BLaER1 treated with 17β-estradiol and CSF1 and Interleukin-3, amounts not matched to agents 10 nM and 100 nM (cell line): ENCODE measurements around the gene VPS18.

ENCODE experiments used
- H3K27ac ChIP-seq, 11 experiments: shearing (Covaris generic); formaldehyde crosslinking; 2 replicates each; pipeline ENCODE4 v1.8.1; 2022
- H3K27me3 ChIP-seq, 11 experiments: shearing (Covaris generic); formaldehyde crosslinking; 2 replicates each; pipeline ENCODE4 v1.8.1; 2022
- H3K36me3 ChIP-seq, 11 experiments: shearing (Covaris generic); formaldehyde crosslinking; 2 replicates each; pipeline ENCODE4 v1.8.1; 2022
- H3K4me1 ChIP-seq, 10 experiments: shearing (Covaris generic); formaldehyde crosslinking; 2 replicates each; pipeline ENCODE4 v1.8.1; 2022
- H3K4me2 ChIP-seq, 11 experiments: shearing (Covaris generic); formaldehyde crosslinking; 2 replicates each; pipeline ENCODE4 v1.8.1; 2022
- H3K4me3 ChIP-seq, 10 experiments: shearing (Covaris generic); formaldehyde crosslinking; 2 replicates each; pipeline ENCODE4 v1.8.1; 2022
- H3K9ac ChIP-seq, 11 experiments: shearing (Covaris generic); formaldehyde crosslinking; 2 replicates each; pipeline ENCODE4 v1.8.1; 2022
- H3K9me3 ChIP-seq, 11 experiments: shearing (Covaris generic); formaldehyde crosslinking; replicated peaks in 1 of 11; 2 replicates each; pipeline ENCODE4 v1.8.1; 2022
- H4K20me1 ChIP-seq, 11 experiments: shearing (Covaris generic); formaldehyde crosslinking; 2 replicates each; pipeline ENCODE4 v1.8.1; 2022
- Cebpa-rat ChIP-seq, 11 experiments: shearing (Covaris generic); IDR thresholded peaks; 2 replicates each; pipeline ENCODE4 v1.8.1; 2022

VPS18 gene

DNA sequence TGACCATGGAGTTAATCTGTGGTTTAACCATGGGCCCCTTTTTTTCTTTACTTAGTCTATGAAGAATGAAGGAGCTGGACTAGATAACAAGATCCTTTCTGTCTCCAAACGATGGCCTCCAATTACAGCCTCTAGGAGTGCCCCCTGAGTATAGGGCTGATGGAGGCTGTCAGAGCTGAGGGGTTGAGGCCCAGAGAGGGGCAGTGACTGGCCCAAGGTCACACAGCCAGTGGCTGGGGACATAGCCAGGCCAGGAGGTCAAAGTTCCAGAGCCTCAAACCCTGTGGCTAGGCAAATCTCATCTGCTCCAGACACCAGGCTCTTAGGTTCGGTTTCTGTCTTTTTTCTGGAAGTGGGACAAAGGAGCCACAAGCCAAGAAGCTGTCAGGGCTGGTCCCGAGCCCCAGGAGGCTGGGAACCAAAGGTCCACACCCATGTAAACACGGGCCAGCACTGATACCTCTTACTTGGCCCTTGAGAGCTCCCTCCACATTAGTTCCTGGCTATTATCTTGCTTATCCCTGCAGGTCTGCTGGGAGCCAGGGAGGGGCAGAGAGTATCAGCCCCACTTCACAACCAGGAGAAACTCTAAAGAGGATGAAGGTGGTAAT, 30.5 kb upstream of the VPS18 start:
- Histone ChIP-seq H3K4me1 (peaks cover 0 to 52% (median 35%) of the 10 kb centered on the region in 10 experiments; a peak in 17 of 20 replicates), H4K20me1 (no peaks in the 10 kb centered on the region), H3K27me3 (no peaks in the 10 kb centered on the region), H3K36me3 (peaks cover 0 to 2% (median 0%) of the 10 kb centered on the region in 11 experiments; a peak in 5 of 22 replicates), H3K4me2 (no peak overlapping the region), H3K27ac (no peak overlapping the region), H3K9ac (no peak overlapping the region), H3K9me3 (no peaks in the 10 kb centered on the region), H3K4me3 (no peak overlapping the region)
- TF ChIP-seq Cebpa-rat (IDR thresholded peaks at IDR 0.05) = no peak

DNA sequence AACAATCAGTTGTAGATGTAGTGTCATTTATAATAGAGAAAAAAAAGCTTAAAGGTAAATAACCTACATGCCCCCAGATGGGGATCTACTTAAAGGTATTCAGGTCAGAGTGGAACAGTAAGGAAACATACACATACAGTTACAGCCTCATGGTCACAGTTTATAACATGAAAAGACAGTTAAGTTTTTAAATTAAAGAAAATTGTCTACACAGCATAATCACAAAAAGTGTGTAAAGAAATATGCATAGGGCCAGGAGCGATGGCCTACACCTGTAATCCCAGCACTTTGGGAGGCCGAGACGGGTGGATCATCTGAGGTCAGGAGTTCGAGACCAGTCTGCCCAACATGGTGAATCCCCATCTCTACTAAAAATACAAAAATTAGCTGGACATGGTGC, 27.1 kb upstream of the VPS18 start:
- no peaks in the 10 kb centered on the region for H3K9me3 ChIP-seq
- H3K4me2 ChIP-seq = no peak overlapping the region
- no peak overlapping the region for H3K9ac ChIP-seq
- H4K20me1 ChIP-seq = no peaks in the 10 kb centered on the region
- TF ChIP-seq Cebpa-rat (IDR thresholded peaks at IDR 0.05) = no peak
- no peaks in the 10 kb centered on the region for H3K27me3 ChIP-seq
- no peak overlapping the region for H3K27ac ChIP-seq
- H3K4me3 ChIP-seq = no peak overlapping the region
- peaks cover 9 to 37% (median 21%) of the 10 kb centered on the region in 10 experiments for H3K4me1 ChIP-seq
- H3K36me3 ChIP-seq = no peaks in the 10 kb centered on the region

- 0 out of 22 replicates have a peak, but pooled peaks cover 0 to 4% (median 0%) of the 10 kb centered on the region in 11 experiments for H3K27me3 ChIP-seq
- TF ChIP-seq Cebpa-rat (IDR thresholded peaks at IDR 0.05) = no peak
- peaks cover 0 to 10% (median 0%) of the 10 kb centered on the region in 11 experiments; a peak in 1 of 22 replicates for H4K20me1 ChIP-seq
- H3K9ac ChIP-seq = no peak overlapping the region
- H3K27ac ChIP-seq = no peak overlapping the region
- H3K4me2 ChIP-seq = no peak overlapping the region
- H3K9me3 ChIP-seq = no peaks in the 10 kb centered on the region
- H3K36me3 ChIP-seq = no peaks in the 10 kb centered on the region
- no peak overlapping the region for H3K4me3 ChIP-seq
- H3K4me1 ChIP-seq = peaks cover 24 to 55% (median 40%) of the 10 kb centered on the region in 10 experiments
Observed at GRCh38 chr15:40869686-40870085, 24.6 kb upstream of the VPS18 start.

- Histone ChIP-seq H3K4me3 (no peak overlapping the region), H3K36me3 (no peaks in the 10 kb centered on the region), H3K9me3 (no peaks in the 10 kb centered on the region), H3K27ac (no peak overlapping the region), H3K4me1 (peaks cover 20 to 49% (median 40%) of the 10 kb centered on the region in 10 experiments), H3K27me3 (0 out of 22 replicates have a peak, but pooled peaks cover 0 to 4% (median 0%) of the 10 kb centered on the region in 11 experiments), H3K4me2 (0 out of 22 replicates have a peak overlapping the region, but pooled peaks of 2 of the 11 experiments have one; percentile 72 to 91), H3K9ac (no peak overlapping the region), H4K20me1 (peaks cover 0 to 10% (median 0%) of the 10 kb centered on the region in 11 experiments; a peak in 1 of 22 replicates)
- TF ChIP-seq Cebpa-rat (IDR thresholded peaks at IDR 0.05) = no peak
Observed at GRCh38 chr15:40870716-40871115, 23.5 kb upstream of the VPS18 start.

DNA sequence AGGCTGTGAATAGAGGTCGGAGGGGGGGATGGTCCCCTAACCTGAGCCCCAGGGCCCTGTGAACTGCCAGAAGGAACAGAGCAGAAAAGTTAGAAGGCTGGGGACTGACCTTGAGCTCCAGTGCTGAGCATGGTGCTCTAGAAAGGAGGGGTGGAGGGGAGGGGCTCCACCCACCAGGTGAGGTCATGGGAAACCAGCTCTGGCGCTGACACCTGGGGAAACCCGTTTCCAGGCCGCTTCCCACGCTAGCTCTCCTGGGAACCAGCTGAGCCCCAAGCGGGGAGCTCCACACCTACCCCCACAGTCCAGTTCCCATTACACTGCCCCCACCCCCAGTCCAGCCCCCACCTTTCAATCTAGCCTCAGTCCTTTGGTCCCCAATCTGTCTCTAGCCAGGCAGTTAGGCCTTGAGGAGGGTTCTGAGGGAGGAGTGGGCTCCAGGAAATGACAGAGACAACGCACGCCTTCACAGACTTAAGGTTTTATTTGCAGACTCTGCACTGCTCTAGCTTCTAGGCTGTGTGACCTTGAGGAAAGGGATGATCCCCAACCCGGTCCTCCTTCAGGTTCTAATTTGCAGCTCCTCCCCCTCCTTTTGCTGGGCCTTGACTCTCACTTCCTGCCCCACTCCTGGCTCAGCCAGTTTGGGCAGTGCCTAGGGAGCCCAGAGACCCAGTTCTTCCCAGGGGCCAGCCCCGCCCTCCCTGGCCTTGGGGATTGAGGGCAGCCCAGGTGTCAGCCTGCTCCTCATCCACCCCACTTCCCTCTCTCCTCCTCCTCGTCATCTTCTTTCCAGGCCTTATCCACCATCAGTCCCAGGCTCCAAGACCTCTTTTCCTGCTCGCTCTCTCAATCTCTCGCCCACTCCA, 22.3 kb upstream of the VPS18 start:
- Histone ChIP-seq H4K20me1 (peaks cover 0 to 10% (median 0%) of the 10 kb centered on the region in 11 experiments; a peak in 1 of 22 replicates), H3K9ac (0 out of 22 replicates have a peak overlapping the region, but pooled peaks of 1 of the 11 experiments have one; percentile 1), H3K4me2 (peak overlapping the region; percentile 16 to 96 (median 86)), H3K9me3 (no peaks in the 10 kb centered on the region), H3K27me3 (0 out of 22 replicates have a peak, but pooled peaks cover 0 to 4% (median 0%) of the 10 kb centered on the region in 11 experiments), H3K4me3 (no peak overlapping the region), H3K4me1 (peaks cover 15 to 57% (median 44%) of the 10 kb centered on the region in 10 experiments), H3K36me3 (no peaks in the 10 kb centered on the region), H3K27ac (no peak overlapping the region)
- no peak for TF ChIP-seq Cebpa-rat (IDR thresholded peaks at IDR 0.05)

GRCh38 chr15:40872791-40873693, 21.2 kb upstream of the VPS18 start:
- H3K9me3 ChIP-seq = no peaks in the 10 kb centered on the region
- no peak overlapping the region for H3K27ac ChIP-seq
- peak overlapping the region; percentile 58 to 72 (median 66) for H3K4me3 ChIP-seq

GRCh38 chr15:40873694-40874561, 20.3 kb upstream of the VPS18 start, which contains the start of gene RHOV:
TSS of gene RHOV (minus strand) at chr15:40874234. CDS start at chr15:40874139, 95 bp downstream.
- Histone ChIP-seq H3K4me1 (peaks cover 15 to 57% (median 44%) of the 10 kb centered on the region in 10 experiments), H3K4me2 (peak within 1 kb of the TSS; percentile 79 to 96 (median 89)), H3K27ac (peak within 1 kb of the TSS in 8 of 11 experiments; percentile 10 to 61 (median 48); a peak in 11 of 22 replicates), H3K9ac (peak within 1 kb of the TSS; percentile 7 to 79 (median 67); a peak in 21 of 22 replicates), H3K9me3 (no peaks in the 10 kb centered on the region), H3K27me3 (0 out of 22 replicates have a peak, but pooled peaks cover 0 to 4% (median 0%) of the 10 kb centered on the region in 11 experiments), H4K20me1 (peaks cover 0 to 10% (median 0%) of the 10 kb centered on the region in 11 experiments; a peak in 1 of 22 replicates), H3K36me3 (no peaks in the 10 kb centered on the region), H3K4me3 (peak within 1 kb of the TSS; percentile 58 to 72 (median 66))
- no peak for TF ChIP-seq Cebpa-rat (IDR thresholded peaks at IDR 0.05)

More at GRCh38 chr15:40872791-40873693, 21.2 kb upstream of the VPS18 start:
- H3K36me3 ChIP-seq = no peaks in the 10 kb centered on the region
- peaks cover 15 to 57% (median 44%) of the 10 kb centered on the region in 10 experiments for H3K4me1 ChIP-seq
- 0 out of 22 replicates have a peak, but pooled peaks cover 0 to 4% (median 0%) of the 10 kb centered on the region in 11 experiments for H3K27me3 ChIP-seq
- H4K20me1 ChIP-seq = peaks cover 0 to 10% (median 0%) of the 10 kb centered on the region in 11 experiments; a peak in 1 of 22 replicates
- H3K9ac ChIP-seq = peak overlapping the region in 6 of 11 experiments; percentile 66 to 79 (median 76); a peak in 11 of 22 replicates
- no peak for TF ChIP-seq Cebpa-rat (IDR thresholded peaks at IDR 0.05)
- peak overlapping the region; percentile 79 to 96 (median 89) for H3K4me2 ChIP-seq
